Measurements from ENCODE around the gene THADA.

THADA gene, protein sequence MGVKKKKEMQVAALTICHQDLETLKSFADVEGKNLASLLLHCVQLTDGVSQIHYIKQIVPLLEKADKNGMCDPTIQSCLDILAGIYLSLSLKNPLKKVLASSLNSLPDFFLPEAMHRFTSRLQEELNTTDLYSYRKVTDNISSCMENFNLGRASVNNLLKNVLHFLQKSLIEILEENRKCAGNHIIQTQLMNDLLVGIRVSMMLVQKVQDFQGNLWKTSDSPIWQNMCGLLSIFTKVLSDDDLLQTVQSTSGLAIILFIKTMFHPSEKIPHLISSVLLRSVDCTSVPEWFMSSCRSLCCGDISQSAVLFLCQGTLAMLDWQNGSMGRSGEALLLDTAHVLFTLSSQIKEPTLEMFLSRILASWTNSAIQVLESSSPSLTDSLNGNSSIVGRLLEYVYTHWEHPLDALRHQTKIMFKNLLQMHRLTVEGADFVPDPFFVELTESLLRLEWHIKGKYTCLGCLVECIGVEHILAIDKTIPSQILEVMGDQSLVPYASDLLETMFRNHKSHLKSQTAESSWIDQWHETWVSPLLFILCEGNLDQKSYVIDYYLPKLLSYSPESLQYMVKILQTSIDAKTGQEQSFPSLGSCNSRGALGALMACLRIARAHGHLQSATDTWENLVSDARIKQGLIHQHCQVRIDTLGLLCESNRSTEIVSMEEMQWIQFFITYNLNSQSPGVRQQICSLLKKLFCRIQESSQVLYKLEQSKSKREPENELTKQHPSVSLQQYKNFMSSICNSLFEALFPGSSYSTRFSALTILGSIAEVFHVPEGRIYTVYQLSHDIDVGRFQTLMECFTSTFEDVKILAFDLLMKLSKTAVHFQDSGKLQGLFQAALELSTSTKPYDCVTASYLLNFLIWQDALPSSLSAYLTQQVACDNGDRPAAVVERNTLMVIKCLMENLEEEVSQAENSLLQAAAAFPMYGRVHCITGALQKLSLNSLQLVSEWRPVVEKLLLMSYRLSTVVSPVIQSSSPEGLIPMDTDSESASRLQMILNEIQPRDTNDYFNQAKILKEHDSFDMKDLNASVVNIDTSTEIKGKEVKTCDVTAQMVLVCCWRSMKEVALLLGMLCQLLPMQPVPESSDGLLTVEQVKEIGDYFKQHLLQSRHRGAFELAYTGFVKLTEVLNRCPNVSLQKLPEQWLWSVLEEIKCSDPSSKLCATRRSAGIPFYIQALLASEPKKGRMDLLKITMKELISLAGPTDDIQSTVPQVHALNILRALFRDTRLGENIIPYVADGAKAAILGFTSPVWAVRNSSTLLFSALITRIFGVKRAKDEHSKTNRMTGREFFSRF (N-terminal part only)

GRCh38 chr2:43595603-43596412 is at the start of gene THADA:
Gene THADA, minus strand, starts transcription at chr2:43596038. Its CDS starts 3,646 bp downstream, at chr2:43592392.
- Histone ChIP-seq H3K27me3 (ENCODE audit: insufficient read depth, low read depth, severe bottlenecking) (no peaks in the 10 kb centered on the region), H3K36me3 (peaks cover 6% of the 10 kb centered on the region), H3K9me3 (ENCODE audit: severe bottlenecking) (no peaks in the 10 kb centered on the region), H3K27ac (peak within 1 kb of the TSS; percentile 91), H3K4me3 (ENCODE audit: low read depth, low read length) (peak within 1 kb of the TSS; percentile 81)
- peak; percentile 100 for DNase-seq
- no peak for TF ChIP-seq CTCF (IDR thresholded peaks at IDR 0.05; ENCODE audit: low read depth, low read length)

DNA sequence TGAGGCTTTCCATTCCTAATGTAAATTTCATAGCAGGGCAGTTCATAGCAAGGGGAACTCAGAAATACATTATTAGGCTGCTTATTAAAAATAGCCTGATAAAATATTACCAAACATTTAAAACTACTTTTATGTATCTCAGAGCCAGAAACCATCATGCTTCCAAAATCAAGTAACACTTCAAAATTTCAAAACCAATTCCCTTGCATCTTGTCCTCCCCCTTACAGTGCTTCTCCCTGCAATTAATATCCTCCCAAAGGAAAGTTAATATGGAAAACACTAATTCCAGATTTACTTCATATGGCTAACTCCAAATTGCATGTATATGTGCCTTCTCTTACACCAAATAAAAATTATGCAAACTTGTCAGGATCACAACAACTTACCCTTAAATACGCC is 47.8 kb upstream of the THADA start:
- no peak overlapping the region for H3K27ac ChIP-seq
- no peaks in the 10 kb centered on the region for H3K36me3 ChIP-seq
- DNase-seq: no peak
- no peak overlapping the region for H3K4me3 ChIP-seq (ENCODE audit: low read depth, low read length)
- no peaks in the 10 kb centered on the region for H3K27me3 ChIP-seq (ENCODE audit: insufficient read depth, low read depth, severe bottlenecking)
- peaks cover 8% of the 10 kb centered on the region for H3K9me3 ChIP-seq (ENCODE audit: severe bottlenecking)
- TF ChIP-seq CTCF (IDR thresholded peaks at IDR 0.05; ENCODE audit: low read depth, low read length): no peak

DNA sequence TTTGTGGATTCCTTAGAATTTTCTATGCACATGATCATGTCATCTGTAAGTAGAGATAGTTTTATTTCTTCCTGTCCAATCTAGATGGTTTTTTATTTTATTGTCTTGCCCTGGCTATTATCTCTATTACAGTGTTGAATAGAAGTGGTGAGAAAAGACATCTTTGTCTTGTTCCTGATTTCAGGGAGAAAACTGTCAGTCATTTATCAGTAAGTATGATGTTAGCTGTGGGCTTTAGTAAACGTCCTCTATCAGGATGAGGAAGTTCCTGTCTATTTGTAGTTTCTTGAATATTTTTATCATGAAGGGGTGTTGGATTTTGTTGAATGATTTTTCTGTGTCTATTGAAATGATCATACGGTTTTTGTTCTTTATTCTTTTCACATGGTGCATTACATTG is 46.5 kb upstream of the THADA start:
- no peak for DNase-seq
- no peaks in the 10 kb centered on the region for H3K27me3 ChIP-seq (ENCODE audit: insufficient read depth, low read depth, severe bottlenecking)
- no peak overlapping the region for H3K4me3 ChIP-seq (ENCODE audit: low read depth, low read length)
- peaks cover 8% of the 10 kb centered on the region for H3K9me3 ChIP-seq (ENCODE audit: severe bottlenecking)
- no peak for TF ChIP-seq CTCF (IDR thresholded peaks at IDR 0.05; ENCODE audit: low read depth, low read length)
- no peaks in the 10 kb centered on the region for H3K36me3 ChIP-seq
- no peak overlapping the region for H3K27ac ChIP-seq

GRCh38 chr2:43637030-43637803 is 41.4 kb upstream of the THADA start, which contains the start of gene PLEKHH2:
Gene PLEKHH2, plus strand, starts transcription at chr2:43637260. Its CDS starts 7,414 bp downstream, at chr2:43644674.
- peak; percentile 95 for DNase-seq
- Histone ChIP-seq H3K27ac (no peak within 1 kb of the TSS), H3K36me3 (no peaks in the 10 kb centered on the region), H3K27me3 (ENCODE audit: insufficient read depth, low read depth, severe bottlenecking) (no peaks in the 10 kb centered on the region), H3K4me3 (ENCODE audit: low read depth, low read length) (peak within 1 kb of the TSS; percentile 87), H3K9me3 (ENCODE audit: severe bottlenecking) (peaks cover 8% of the 10 kb centered on the region)
- TF ChIP-seq CTCF (IDR thresholded peaks at IDR 0.05; ENCODE audit: low read depth, low read length): no peak

Measured in WERI-Rb-1 (cell line).